ENCODE results near the gene VWA5A.
"Not testable (repeated sequence)": the region's sequence is repeated elsewhere in the genome, so short reads cannot be mapped to it uniquely, and the experiment has no call there.

The VWA5A gene

DNA sequence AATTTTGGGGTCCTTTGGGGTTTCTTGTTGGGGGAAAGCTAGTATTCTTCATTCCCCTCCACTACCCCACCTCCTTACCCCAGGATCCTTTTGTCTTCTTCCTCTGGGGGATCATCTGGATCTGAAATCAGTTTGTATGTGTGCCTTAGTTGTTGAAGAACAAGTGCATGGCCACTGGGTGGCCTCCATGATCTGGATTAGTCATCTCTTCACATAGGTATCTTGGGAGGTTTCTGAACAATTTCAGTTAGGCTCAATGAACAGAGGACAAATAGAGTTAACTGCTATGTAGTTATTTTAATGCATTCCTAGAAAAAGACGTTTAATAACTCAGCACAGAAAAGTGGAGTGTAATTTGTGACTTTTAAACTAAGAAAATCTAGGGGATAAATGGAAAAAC is 7.1 kb upstream of the VWA5A start:
- H3K27ac Mint-ChIP-seq (ENCODE audit: low read depth), result no peak overlapping the region
- no peak for DNase-seq (ENCODE audit: low spot score in 2 of 2)
- H3K4me3 Mint-ChIP-seq, result no peak overlapping the region
- no peaks in the 10 kb centered on the region for H3K36me3 Mint-ChIP-seq (ENCODE audit: insufficient read depth)
- H3K4me1 Mint-ChIP-seq, result no peaks in the 10 kb centered on the region
- no peaks in the 10 kb centered on the region for H3K9me3 Mint-ChIP-seq
- H3K27me3 Mint-ChIP-seq, result peaks cover 65% of the 10 kb centered on the region
- ATAC-seq (replicated peaks; ENCODE audit: extremely low read depth, poor library complexity, severe bottlenecking), result no peak

DNA sequence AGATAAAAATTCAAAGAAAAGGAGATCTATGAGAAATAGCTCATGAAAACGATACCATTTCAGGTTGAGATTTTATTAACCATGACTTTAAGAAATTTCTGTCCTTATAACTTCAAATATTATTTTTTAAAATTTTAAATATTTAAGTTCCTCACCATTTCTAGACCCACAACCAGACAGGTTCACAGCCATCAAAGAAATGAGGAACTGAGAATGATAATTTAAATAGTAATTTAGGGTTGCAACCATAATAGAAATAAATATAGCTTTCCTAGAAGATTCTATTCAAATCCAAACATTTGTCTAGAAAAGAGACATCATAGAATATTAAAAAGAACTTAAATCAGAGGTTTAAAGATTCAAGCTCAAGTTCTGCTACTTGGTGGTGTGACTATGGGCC is 5.9 kb upstream of the VWA5A start:
- Mint-ChIP-seq H3K36me3 (ENCODE audit: insufficient read depth) (no peaks in the 10 kb centered on the region), H3K27me3 (peaks cover 58% of the 10 kb centered on the region), H3K9me3 (no peaks in the 10 kb centered on the region), H3K27ac (ENCODE audit: low read depth) (no peak overlapping the region), H3K4me3 (no peak overlapping the region), H3K4me1 (no peaks in the 10 kb centered on the region)
- DNase-seq (ENCODE audit: low spot score in 2 of 2), result no peak
- no peak for ATAC-seq (replicated peaks; ENCODE audit: extremely low read depth, poor library complexity, severe bottlenecking)

DNA sequence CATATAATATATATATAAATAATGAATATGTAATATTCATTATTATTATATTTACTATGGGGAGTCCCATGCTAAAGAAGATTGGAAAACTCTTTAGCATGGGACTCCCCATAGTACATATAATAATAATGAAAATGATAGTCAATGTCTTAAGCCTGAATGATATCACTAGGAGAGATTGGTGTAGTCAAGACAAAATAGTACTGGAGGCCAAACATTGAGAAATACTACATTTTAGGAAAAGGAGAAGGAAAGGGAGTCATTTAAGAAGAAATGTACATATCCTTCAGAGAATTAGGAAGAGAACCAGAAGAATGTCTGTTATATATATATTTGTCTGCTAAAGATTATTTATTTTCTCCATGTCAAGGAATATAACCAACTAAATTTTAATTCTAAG is 5.0 kb upstream of the VWA5A start:
- H3K27ac Mint-ChIP-seq (ENCODE audit: low read depth), result no peak overlapping the region
- H3K9me3 Mint-ChIP-seq, result no peaks in the 10 kb centered on the region
- H3K4me3 Mint-ChIP-seq, result no peak overlapping the region
- DNase-seq (ENCODE audit: low spot score in 2 of 2) (no peak), ATAC-seq (replicated peaks; ENCODE audit: extremely low read depth, poor library complexity, severe bottlenecking) (no peak)
- no peaks in the 10 kb centered on the region for H3K4me1 Mint-ChIP-seq
- H3K27me3 Mint-ChIP-seq, result peaks cover 50% of the 10 kb centered on the region
- H3K36me3 Mint-ChIP-seq (ENCODE audit: insufficient read depth), result no peaks in the 10 kb centered on the region

DNA sequence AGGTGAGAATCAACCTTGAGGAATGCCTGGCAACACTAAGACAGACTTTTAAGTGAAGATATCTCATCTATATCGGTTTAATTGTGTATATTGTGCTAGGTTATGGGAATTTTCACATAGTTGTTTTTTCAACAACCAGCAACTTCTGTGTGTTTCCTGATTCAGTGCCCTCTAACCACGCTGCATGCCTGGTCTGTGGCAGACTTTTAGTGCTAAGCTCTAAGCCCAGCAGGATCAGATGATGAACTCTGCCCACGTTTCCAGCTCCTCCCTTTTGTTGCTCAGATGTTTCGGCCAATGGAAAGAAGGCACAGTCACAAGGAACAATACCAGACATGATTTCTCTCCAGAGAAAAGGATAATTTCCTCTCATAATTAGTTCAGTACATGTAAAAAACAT is 1.4 kb upstream of the VWA5A start:
- DNase-seq (ENCODE audit: low spot score in 2 of 2) (no peak), ATAC-seq (replicated peaks; ENCODE audit: extremely low read depth, poor library complexity, severe bottlenecking) (no peak)
- Mint-ChIP-seq H3K27me3 (peaks cover 27% of the 10 kb centered on the region), H3K27ac (ENCODE audit: low read depth) (no peak overlapping the region), H3K4me3 (no peak overlapping the region), H3K4me1 (peaks cover 13% of the 10 kb centered on the region), H3K36me3 (ENCODE audit: insufficient read depth) (no peaks in the 10 kb centered on the region), H3K9me3 (no peaks in the 10 kb centered on the region)

DNA sequence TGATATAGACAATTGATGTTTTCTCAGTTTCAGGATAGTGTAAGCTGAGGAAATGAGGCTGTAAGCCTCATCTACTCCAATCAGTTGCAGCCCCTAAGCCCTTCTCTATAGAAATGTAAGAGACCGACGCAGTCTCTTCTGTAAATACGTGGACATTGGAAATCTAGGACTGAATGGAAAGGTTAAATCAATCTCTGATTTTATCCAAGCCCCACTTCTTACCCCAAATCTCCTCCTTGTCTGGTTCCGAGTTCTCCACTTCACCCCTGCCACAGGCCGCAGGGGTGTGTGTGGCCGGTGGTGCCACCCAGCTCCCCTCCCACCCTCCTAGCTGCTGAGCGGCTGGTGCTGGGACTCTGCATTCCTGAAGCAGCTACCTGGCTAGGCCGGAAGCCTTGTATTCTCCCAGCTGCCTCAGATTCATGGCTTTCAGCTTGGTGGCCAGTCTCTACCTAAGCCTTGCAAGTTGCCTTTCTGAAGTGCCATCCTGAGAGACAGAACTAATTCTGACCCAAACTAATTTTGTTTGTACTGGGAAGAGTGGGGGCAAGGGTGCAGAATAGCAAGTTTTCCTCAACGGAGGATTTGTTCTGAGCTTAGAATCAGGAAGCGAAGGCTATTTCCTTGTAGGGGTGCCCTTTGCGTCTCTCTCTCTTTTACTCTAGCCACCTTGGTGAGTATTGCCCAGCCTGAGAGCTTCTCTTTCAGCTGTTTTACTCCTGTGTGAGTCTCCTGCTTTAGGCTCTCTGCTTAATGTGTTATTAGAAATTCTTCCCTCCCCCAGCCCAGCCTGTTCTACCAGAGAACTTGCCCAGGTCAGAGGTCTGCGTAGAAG is 749 bp downstream of the VWA5A start:
- Mint-ChIP-seq H3K27me3 (peaks cover 11% of the 10 kb centered on the region), H3K4me3 (peak overlapping the region; percentile 87), H3K9me3 (no peaks in the 10 kb centered on the region), H3K4me1 (peaks cover 13% of the 10 kb centered on the region), H3K36me3 (ENCODE audit: insufficient read depth) (peaks cover 6% of the 10 kb centered on the region), H3K27ac (ENCODE audit: low read depth) (peak overlapping the region; percentile 70)
- ATAC-seq (replicated peaks; ENCODE audit: extremely low read depth, poor library complexity, severe bottlenecking) (peak; percentile 41), DNase-seq (ENCODE audit: low spot score in 2 of 2) (no peak)

DNA sequence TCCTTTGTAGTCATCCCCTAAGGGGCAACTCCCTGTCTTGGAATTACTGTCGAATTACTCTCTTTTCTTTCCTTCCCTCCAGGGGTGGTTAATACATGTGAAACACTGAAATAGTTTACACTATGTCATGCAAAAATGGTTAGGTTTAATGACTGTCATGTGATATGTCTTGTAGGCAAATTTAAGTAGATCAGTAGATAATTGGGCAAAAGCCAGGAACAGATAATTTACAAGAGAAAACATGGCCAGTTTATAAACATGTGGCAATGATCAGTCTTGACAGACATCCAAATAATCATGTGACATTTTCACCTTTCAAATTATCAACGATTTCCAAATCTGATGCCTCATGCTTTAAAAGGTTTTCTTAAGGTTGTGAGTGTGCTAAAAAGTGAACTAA is 3.9 kb downstream of the VWA5A start:
- ATAC-seq (replicated peaks; ENCODE audit: extremely low read depth, poor library complexity, severe bottlenecking) (no peak), DNase-seq (ENCODE audit: low spot score in 2 of 2) (no peak)
- Mint-ChIP-seq H3K36me3 (ENCODE audit: insufficient read depth) (peaks cover 10% of the 10 kb centered on the region), H3K27ac (ENCODE audit: low read depth) (no peak overlapping the region), H3K9me3 (no peaks in the 10 kb centered on the region), H3K4me3 (no peak overlapping the region), H3K27me3 (no peaks in the 10 kb centered on the region), H3K4me1 (peaks cover 13% of the 10 kb centered on the region)

DNA sequence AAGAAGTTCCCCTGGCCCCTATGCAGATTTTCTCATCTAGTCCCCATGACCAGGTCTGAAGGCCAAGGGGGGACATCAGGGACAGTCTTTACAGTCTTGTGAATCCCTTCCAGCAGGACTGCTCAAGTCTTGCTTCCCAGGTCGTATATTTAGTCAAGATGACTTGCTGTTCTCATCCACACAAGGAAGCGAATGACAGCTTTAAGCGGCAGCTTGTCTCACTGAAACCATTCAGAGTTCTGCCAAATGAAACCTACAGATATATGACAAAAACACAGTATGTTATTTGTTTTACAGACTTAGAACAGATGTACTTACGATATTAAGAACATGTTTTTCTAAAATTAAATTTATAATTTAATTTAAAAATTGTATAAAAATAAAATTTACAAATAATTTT is 5.6 kb downstream of the VWA5A start:
- Mint-ChIP-seq H3K4me3 (no peak overlapping the region), H3K4me1 (peaks cover 7% of the 10 kb centered on the region), H3K27ac (ENCODE audit: low read depth) (no peak overlapping the region), H3K36me3 (ENCODE audit: insufficient read depth) (peaks cover 14% of the 10 kb centered on the region), H3K9me3 (no peaks in the 10 kb centered on the region), H3K27me3 (no peaks in the 10 kb centered on the region)
- DNase-seq (ENCODE audit: low spot score in 2 of 2) (no peak), ATAC-seq (replicated peaks; ENCODE audit: extremely low read depth, poor library complexity, severe bottlenecking) (no peak)

DNA sequence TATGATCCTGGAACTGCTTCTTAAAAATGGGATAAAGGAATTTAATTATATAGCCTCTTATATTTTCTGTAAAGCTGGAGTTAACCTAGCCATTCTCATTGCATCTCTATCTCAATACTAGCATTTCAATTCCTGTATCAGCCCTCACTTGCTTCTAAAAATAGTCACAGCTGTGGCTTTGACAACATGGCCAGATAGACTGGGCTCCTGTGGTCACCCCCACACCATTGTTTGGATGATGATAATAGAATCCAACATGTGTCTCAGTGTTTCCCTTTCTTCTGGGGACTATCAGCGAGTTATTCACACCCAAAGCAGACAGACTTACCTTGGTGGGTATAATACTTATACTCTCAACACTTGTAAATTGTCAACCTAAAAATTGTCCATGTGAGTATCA is 6.9 kb downstream of the VWA5A start:
- Mint-ChIP-seq H3K36me3 (ENCODE audit: insufficient read depth) (peaks cover 14% of the 10 kb centered on the region), H3K27ac (ENCODE audit: low read depth) (no peak overlapping the region), H3K4me1 (no peaks in the 10 kb centered on the region), H3K27me3 (no peaks in the 10 kb centered on the region), H3K9me3 (no peaks in the 10 kb centered on the region), H3K4me3 (no peak overlapping the region)
- DNase-seq (ENCODE audit: low spot score in 2 of 2) (no peak), ATAC-seq (replicated peaks; ENCODE audit: extremely low read depth, poor library complexity, severe bottlenecking) (no peak)

DNA sequence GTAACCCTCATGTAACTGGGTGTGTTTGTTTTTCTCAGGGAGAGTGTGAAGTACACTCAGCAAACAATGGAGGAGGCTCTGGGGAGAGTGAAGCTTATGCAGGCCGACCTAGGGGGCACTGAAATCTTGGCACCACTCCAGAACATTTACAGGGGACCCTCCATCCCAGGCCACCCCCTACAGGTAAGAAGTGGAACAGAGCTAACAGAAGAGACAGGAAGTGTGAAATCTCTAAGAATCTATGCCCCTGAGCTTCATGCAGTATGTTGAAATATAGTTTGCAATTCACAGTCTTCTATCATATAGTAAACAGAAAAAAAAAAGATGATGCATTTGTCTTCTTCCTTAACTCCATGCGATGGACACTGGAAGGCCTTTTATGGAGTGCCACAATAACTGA is 8.4 kb downstream of the VWA5A start:
- Mint-ChIP-seq H3K36me3 (ENCODE audit: insufficient read depth) (peaks cover 14% of the 10 kb centered on the region), H3K4me1 (no peaks in the 10 kb centered on the region), H3K27me3 (no peaks in the 10 kb centered on the region), H3K27ac (ENCODE audit: low read depth) (no peak overlapping the region), H3K9me3 (no peaks in the 10 kb centered on the region), H3K4me3 (no peak overlapping the region)
- DNase-seq (ENCODE audit: low spot score in 2 of 2), result no peak
- no peak for ATAC-seq (replicated peaks; ENCODE audit: extremely low read depth, poor library complexity, severe bottlenecking)

DNA sequence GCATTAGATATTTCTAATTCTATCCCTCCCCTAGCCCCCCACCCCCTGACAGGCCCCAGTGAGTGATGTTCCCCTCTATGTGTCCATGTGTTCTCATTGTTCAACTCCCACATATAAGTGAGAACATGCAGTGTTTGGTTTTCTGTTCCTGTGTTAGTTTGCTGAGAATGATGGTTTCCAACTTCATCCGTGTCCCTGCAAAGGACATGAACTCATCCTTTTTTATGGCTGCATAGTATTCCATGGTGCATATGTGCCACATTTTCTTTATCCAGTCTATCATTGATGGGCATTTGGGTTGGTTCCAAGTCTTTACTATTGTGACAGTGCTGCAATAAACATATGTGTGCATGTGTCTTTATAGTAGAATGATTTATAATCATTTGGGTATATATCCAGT is 11.9 kb downstream of the VWA5A start:
- ATAC-seq (replicated peaks; ENCODE audit: extremely low read depth, poor library complexity, severe bottlenecking); H3K4me3 Mint-ChIP-seq; H3K4me1 Mint-ChIP-seq; H3K9me3 Mint-ChIP-seq; H3K27ac Mint-ChIP-seq (ENCODE audit: low read depth); H3K36me3 Mint-ChIP-seq (ENCODE audit: insufficient read depth); DNase-seq (ENCODE audit: low spot score in 2 of 2): not testable (repeated sequence)
- H3K27me3 Mint-ChIP-seq, result peaks cover 13% of the 10 kb centered on the region

DNA sequence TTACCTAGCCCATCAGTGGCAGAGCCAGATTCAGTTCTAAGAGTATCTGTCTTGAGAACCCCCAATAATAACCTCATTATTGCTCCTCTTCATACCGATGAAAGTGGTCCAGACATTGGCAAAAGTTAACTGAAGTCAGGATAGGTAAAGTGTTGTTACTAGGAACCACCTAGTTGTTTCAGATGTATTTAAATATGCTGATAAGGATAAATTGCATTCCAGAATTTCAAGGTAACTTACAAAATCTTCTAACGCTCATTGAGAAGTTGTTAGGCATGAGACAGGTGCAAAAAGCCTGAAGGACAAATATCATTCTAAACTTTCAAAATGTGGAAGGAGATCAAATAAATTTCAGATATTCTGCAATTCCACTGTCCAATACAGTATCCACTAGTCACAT is 27.8 kb downstream of the VWA5A start:
- peaks cover 9% of the 10 kb centered on the region for H3K9me3 Mint-ChIP-seq
- no peaks in the 10 kb centered on the region for H3K36me3 Mint-ChIP-seq (ENCODE audit: insufficient read depth)
- H3K27ac Mint-ChIP-seq (ENCODE audit: low read depth), result no peak overlapping the region
- H3K4me3 Mint-ChIP-seq, result no peak overlapping the region
- no peaks in the 10 kb centered on the region for H3K4me1 Mint-ChIP-seq
- ATAC-seq (replicated peaks; ENCODE audit: extremely low read depth, poor library complexity, severe bottlenecking) (no peak), DNase-seq (ENCODE audit: low spot score in 2 of 2) (no peak)
- no peaks in the 10 kb centered on the region for H3K27me3 Mint-ChIP-seq

DNA sequence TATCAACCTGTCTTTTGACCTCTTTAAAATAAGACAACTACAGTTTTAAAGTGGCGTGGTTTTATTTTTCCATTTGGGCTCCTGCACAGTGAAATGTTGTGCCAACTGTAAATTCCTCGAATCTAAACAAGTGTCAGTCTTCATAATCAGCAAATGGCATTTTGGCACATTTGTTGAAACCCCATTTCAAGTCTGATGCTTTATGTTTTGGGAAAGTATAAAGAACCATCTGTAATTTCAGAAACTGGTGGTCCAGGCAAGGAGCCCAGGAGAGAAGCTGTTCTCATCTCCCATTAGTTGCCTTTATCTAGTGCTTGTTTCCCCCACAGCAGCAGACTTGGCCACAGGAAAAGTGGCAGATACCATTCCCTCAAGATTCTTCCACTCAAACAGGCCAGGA is 32.7 kb downstream of the VWA5A start:
- Mint-ChIP-seq H3K36me3 (ENCODE audit: insufficient read depth) (no peaks in the 10 kb centered on the region), H3K9me3 (no peaks in the 10 kb centered on the region), H3K27ac (ENCODE audit: low read depth) (no peak overlapping the region), H3K4me1 (no peaks in the 10 kb centered on the region), H3K27me3 (no peaks in the 10 kb centered on the region), H3K4me3 (no peak overlapping the region)
- no peak for ATAC-seq (replicated peaks; ENCODE audit: extremely low read depth, poor library complexity, severe bottlenecking)
- no peak for DNase-seq (ENCODE audit: low spot score in 2 of 2)

DNA sequence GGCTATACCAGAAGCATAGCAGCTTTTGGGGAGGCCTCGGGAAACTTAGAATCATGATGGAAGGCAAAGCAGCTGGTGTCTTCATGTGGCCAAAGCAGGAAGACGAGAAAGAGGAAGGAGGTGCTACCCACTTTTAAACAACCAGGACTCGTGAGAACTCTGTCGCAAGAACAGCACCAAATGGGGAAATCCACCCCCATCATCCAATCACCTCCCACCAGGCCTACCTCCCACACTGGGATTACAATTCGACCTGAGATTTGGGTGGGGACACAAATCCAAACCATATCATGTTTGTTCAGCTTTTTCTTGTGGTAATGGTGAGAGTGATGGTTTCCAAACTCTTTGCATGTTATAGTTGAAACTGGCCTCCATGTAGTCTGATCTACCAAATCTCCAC is 35.4 kb downstream of the VWA5A start:
- Mint-ChIP-seq H3K4me3 (no peak overlapping the region), H3K4me1 (no peaks in the 10 kb centered on the region)

More for the DNA sequence above, 35.4 kb downstream of the VWA5A start:
- Mint-ChIP-seq H3K36me3 (ENCODE audit: insufficient read depth) (no peaks in the 10 kb centered on the region), H3K27me3 (peaks cover 1% of the 10 kb centered on the region), H3K9me3 (no peaks in the 10 kb centered on the region), H3K27ac (ENCODE audit: low read depth) (no peak overlapping the region)
- ATAC-seq (replicated peaks; ENCODE audit: extremely low read depth, poor library complexity, severe bottlenecking) (no peak), DNase-seq (ENCODE audit: low spot score in 2 of 2) (no peak)
